ENCODE measurements around the gene CCL16.

DNA sequence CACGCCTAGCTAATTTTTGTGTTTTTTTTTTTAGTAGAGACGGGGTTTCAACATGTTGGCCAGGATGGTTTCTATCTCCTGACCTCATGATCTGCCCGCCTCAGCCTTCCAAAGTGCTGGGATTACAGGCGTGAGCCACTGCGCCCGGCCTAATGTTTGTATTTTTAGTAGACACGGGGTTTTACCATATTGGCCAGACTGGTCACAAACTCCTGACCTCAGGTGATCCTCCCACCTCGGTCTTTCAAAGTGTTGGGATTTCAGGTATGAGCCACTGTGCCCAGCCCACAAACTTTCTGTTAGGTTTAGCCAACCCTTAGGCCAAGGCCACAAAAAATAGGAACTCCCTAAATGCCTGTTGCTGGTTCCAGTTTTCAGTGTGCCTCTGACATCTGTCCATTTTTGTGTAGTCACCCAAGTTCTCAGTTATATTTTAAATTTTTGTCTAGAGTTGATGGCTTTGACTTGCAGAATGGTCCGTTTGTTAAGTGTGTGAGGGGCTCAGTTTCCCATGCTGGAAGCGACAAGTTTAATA is 12.7 kb downstream of the CCL16 start:
- TF ChIP-seq EZH2 (IDR thresholded peaks at IDR 0.05; ENCODE audit: low read depth, low read length, severe bottlenecking), result no peak
- no peak for TF ChIP-seq SRF (IDR thresholded peaks at IDR 0.05; ENCODE audit: low read depth, low read length)
- TF ChIP-seq, protein P1, sequence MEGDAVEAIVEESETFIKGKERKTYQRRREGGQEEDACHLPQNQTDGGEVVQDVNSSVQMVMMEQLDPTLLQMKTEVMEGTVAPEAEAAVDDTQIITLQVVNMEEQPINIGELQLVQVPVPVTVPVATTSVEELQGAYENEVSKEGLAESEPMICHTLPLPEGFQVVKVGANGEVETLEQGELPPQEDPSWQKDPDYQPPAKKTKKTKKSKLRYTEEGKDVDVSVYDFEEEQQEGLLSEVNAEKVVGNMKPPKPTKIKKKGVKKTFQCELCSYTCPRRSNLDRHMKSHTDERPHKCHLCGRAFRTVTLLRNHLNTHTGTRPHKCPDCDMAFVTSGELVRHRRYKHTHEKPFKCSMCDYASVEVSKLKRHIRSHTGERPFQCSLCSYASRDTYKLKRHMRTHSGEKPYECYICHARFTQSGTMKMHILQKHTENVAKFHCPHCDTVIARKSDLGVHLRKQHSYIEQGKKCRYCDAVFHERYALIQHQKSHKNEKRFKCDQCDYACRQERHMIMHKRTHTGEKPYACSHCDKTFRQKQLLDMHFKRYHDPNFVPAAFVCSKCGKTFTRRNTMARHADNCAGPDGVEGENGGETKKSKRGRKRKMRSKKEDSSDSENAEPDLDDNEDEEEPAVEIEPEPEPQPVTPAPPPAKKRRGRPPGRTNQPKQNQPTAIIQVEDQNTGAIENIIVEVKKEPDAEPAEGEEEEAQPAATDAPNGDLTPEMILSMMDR (IDR thresholded peaks at IDR 0.05; ENCODE audit: control extremely low read depth in 1 of 3, insufficient read depth in 1 of 3, low read depth in 1 of 3, low read length in 3 of 3), result no peak
- TF ChIP-seq, protein P2, sequence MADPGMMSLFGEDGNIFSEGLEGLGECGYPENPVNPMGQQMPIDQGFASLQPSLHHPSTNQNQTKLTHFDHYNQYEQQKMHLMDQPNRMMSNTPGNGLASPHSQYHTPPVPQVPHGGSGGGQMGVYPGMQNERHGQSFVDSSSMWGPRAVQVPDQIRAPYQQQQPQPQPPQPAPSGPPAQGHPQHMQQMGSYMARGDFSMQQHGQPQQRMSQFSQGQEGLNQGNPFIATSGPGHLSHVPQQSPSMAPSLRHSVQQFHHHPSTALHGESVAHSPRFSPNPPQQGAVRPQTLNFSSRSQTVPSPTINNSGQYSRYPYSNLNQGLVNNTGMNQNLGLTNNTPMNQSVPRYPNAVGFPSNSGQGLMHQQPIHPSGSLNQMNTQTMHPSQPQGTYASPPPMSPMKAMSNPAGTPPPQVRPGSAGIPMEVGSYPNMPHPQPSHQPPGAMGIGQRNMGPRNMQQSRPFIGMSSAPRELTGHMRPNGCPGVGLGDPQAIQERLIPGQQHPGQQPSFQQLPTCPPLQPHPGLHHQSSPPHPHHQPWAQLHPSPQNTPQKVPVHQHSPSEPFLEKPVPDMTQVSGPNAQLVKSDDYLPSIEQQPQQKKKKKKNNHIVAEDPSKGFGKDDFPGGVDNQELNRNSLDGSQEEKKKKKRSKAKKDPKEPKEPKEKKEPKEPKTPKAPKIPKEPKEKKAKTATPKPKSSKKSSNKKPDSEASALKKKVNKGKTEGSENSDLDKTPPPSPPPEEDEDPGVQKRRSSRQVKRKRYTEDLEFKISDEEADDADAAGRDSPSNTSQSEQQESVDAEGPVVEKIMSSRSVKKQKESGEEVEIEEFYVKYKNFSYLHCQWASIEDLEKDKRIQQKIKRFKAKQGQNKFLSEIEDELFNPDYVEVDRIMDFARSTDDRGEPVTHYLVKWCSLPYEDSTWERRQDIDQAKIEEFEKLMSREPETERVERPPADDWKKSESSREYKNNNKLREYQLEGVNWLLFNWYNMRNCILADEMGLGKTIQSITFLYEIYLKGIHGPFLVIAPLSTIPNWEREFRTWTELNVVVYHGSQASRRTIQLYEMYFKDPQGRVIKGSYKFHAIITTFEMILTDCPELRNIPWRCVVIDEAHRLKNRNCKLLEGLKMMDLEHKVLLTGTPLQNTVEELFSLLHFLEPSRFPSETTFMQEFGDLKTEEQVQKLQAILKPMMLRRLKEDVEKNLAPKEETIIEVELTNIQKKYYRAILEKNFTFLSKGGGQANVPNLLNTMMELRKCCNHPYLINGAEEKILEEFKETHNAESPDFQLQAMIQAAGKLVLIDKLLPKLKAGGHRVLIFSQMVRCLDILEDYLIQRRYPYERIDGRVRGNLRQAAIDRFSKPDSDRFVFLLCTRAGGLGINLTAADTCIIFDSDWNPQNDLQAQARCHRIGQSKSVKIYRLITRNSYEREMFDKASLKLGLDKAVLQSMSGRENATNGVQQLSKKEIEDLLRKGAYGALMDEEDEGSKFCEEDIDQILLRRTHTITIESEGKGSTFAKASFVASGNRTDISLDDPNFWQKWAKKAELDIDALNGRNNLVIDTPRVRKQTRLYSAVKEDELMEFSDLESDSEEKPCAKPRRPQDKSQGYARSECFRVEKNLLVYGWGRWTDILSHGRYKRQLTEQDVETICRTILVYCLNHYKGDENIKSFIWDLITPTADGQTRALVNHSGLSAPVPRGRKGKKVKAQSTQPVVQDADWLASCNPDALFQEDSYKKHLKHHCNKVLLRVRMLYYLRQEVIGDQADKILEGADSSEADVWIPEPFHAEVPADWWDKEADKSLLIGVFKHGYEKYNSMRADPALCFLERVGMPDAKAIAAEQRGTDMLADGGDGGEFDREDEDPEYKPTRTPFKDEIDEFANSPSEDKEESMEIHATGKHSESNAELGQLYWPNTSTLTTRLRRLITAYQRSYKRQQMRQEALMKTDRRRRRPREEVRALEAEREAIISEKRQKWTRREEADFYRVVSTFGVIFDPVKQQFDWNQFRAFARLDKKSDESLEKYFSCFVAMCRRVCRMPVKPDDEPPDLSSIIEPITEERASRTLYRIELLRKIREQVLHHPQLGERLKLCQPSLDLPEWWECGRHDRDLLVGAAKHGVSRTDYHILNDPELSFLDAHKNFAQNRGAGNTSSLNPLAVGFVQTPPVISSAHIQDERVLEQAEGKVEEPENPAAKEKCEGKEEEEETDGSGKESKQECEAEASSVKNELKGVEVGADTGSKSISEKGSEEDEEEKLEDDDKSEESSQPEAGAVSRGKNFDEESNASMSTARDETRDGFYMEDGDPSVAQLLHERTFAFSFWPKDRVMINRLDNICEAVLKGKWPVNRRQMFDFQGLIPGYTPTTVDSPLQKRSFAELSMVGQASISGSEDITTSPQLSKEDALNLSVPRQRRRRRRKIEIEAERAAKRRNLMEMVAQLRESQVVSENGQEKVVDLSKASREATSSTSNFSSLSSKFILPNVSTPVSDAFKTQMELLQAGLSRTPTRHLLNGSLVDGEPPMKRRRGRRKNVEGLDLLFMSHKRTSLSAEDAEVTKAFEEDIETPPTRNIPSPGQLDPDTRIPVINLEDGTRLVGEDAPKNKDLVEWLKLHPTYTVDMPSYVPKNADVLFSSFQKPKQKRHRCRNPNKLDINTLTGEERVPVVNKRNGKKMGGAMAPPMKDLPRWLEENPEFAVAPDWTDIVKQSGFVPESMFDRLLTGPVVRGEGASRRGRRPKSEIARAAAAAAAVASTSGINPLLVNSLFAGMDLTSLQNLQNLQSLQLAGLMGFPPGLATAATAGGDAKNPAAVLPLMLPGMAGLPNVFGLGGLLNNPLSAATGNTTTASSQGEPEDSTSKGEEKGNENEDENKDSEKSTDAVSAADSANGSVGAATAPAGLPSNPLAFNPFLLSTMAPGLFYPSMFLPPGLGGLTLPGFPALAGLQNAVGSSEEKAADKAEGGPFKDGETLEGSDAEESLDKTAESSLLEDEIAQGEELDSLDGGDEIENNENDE (IDR thresholded peaks at IDR 0.05; ENCODE audit: insufficient replicate concordance, low read length), result no peak
- TF ChIP-seq POLR2A (IDR thresholded peaks at IDR 0.05; ENCODE audit: control extremely low read depth in 1 of 2, low read depth in 2 of 2, low read length in 2 of 2), result no peak

Measured in H1 (cell line).